Measurements from ENCODE around the gene GLIPR2.

- TF ChIP-seq CTCF (tag by site-specific recombination; IDR thresholded peaks at IDR 0.05) (no peak), SETDB1 (IDR thresholded peaks at IDR 0.05; ENCODE audit: insufficient read length, low read length) (no peak), ZNF274 (IDR thresholded peaks at IDR 0.05; ENCODE audit: low read length) (no peak), ZNF274 (tag by site-specific recombination; IDR thresholded peaks at IDR 0.05; ENCODE audit: borderline replicate concordance) (no peak), ZFP37 (tag by site-specific recombination; IDR thresholded peaks at IDR 0.05) (no peak), SALL2 (tag by site-specific recombination; IDR thresholded peaks at IDR 0.05; ENCODE audit: borderline replicate concordance) (no peak), RBAK (tag by site-specific recombination; IDR thresholded peaks at IDR 0.05) (no peak)
Measured at GRCh38 chr9:36148311-36149051, 11.9 kb downstream of the GLIPR2 start.

All from HEK293 (cell line).